Suprapubic skin (tissue), 4 donors: ENCODE results near the gene ZBTB48. TPM values are rescaled to one million over a fixed set of nuclear protein-coding genes. Genes with fewer than 3 reads are reported as not detected.

Source experiments
- DNase-seq, 2 donors: peaks; one replicate each; pipeline ENCODE4 v3.0.0-alpha.2; 2019; ENCODE audit warnings: low spot score in 2 of 2
- H3K27ac ChIP-seq: fragments of 200-600 bp; sonication (generic); one replicate; pipeline ENCODE4 v1.5.1; 2019
- H3K27me3 ChIP-seq: fragments of 200-600 bp; sonication (generic); one replicate; pipeline ENCODE4 v1.5.1; 2019
- H3K36me3 ChIP-seq: fragments of 200-600 bp; sonication (generic); one replicate; pipeline ENCODE4 v1.5.1; 2019
- H3K4me1 ChIP-seq: fragments of 200-600 bp; sonication (generic); one replicate; pipeline ENCODE4 v1.5.1; 2019
- H3K4me3 ChIP-seq: fragments of 200-600 bp; sonication (generic); one replicate; pipeline ENCODE4 v1.5.1; 2019; ENCODE audit warnings: mild to moderate bottlenecking
- H3K9me3 ChIP-seq: fragments of 200-600 bp; sonication (generic); one replicate; pipeline ENCODE4 v1.5.1; 2019
- CTCF ChIP-seq, 2 donors: fragments of 200-600 bp in 1 of 2; fragments of 450-650 bp in 1 of 2; sonication (generic) in 1 of 2; IDR thresholded peaks; one replicate each; pipeline ENCODE4 v1.5.1; 2016 to 2019; ENCODE audit warnings: antibody characterized with exemption in 2 of 2, mild to moderate bottlenecking in 1 of 2, moderate library complexity in 1 of 2
- EP300 ChIP-seq: sonication (generic); formaldehyde crosslinking; IDR thresholded peaks from one replicate; pipeline ENCODE4 v1.6.1; 2017; ENCODE audit warnings: antibody characterized with exemption
- POLR2A ChIP-seq, 2 donors: fragments of 450-650 bp; IDR thresholded peaks; one replicate each; pipeline ENCODE4 v1.6.1; 2017; ENCODE audit warnings: antibody characterized with exemption in 2 of 2, mild to moderate bottlenecking in 2 of 2, moderate library complexity in 2 of 2
- POLR2AphosphoS5 ChIP-seq, 3 donors: sonication (generic); formaldehyde crosslinking; IDR thresholded peaks; one replicate each; pipeline ENCODE4 v1.6.1; 2017; ENCODE audit warnings: antibody characterized with exemption in 3 of 3
- WGBS: methylation state at CpG from one replicate; pipeline ENCODE4 v1.1.5; 2018; 5-methylcytosine and 5-hydroxymethylcytosine counted together
- total RNA-seq, 4 donors: library from RNA; depleted of rRNA; stranded (reverse); fragments of >200 nt; gene quantifications; one replicate each; pipeline ENCODE4 v1.1.0, GENCODE V29; 2016

Gene ZBTB48
- total RNA-seq, 4 donors from 2014 or later = 17.8 to 26.7 (median 21.6) TPM

GRCh38 chr1:6560267-6560666, 19.5 kb upstream of the ZBTB48 start:
- Histone ChIP-seq H3K4me1 (peaks cover under 1% of the 10 kb centered on the region), H3K36me3 (no peaks in the 10 kb centered on the region), H3K27me3 (no peaks in the 10 kb centered on the region), H3K4me3 (no peak overlapping the region), H3K9me3 (no peaks in the 10 kb centered on the region), H3K27ac (no peak overlapping the region)
- no peak for TF ChIP-seq EP300
- TF ChIP-seq POLR2AphosphoS5 (IDR thresholded peaks at IDR 0.05) = no peak
- TF ChIP-seq POLR2A (IDR thresholded peaks at IDR 0.05) = no peak
- no peak for TF ChIP-seq CTCF (IDR thresholded peaks at IDR 0.05)
- no peak for DNase-seq
- WGBS = 60% methylated on average over 9 of the region's 9 CpGs

- 94% methylated on average over 11 of the region's 11 CpGs for WGBS
- Histone ChIP-seq H3K4me3 (no peak overlapping the region), H3K9me3 (no peaks in the 10 kb centered on the region), H3K4me1 (no peaks in the 10 kb centered on the region), H3K36me3 (no peaks in the 10 kb centered on the region), H3K27ac (no peak overlapping the region), H3K27me3 (peaks cover 2% of the 10 kb centered on the region)
- DNase-seq = no peak
- TF ChIP-seq CTCF (IDR thresholded peaks at IDR 0.05) = no peak
- no peak for TF ChIP-seq POLR2AphosphoS5 (IDR thresholded peaks at IDR 0.05)
- no peak for TF ChIP-seq EP300
- TF ChIP-seq POLR2A (IDR thresholded peaks at IDR 0.05) = no peak
Observed at GRCh38 chr1:6569033-6569432, 10.8 kb upstream of the ZBTB48 start.

DNA sequence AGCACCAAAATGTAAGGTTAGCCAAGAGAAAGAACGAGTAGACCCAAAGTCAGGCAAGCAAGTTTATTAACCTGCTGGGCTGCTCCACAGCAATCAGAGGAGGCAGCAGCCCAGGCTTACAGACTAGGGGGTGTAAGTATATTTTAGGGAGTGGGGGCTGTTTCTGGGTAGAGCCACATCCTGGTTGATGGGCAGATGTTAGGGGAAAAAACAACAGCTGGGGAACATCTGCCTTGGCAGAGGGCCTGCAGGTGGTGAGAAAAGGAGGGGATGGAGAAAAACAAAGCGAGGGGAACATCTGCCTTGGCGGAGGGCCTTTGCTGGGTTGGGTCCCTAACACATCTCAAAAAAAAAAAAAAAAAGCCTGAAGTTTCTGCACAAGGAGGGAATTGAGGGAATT, 9.7 kb upstream of the ZBTB48 start:
- no peak for DNase-seq
- H3K36me3 ChIP-seq = no peaks in the 10 kb centered on the region
- TF ChIP-seq EP300 = no peak
- no peak for TF ChIP-seq POLR2A (IDR thresholded peaks at IDR 0.05)
- TF ChIP-seq CTCF (IDR thresholded peaks at IDR 0.05) = no peak
- no peak for TF ChIP-seq POLR2AphosphoS5 (IDR thresholded peaks at IDR 0.05)
- H3K27ac ChIP-seq = no peak overlapping the region
- H3K27me3 ChIP-seq = peaks cover 2% of the 10 kb centered on the region
- no peaks in the 10 kb centered on the region for H3K4me1 ChIP-seq
- H3K4me3 ChIP-seq = no peak overlapping the region
- no peaks in the 10 kb centered on the region for H3K9me3 ChIP-seq
- WGBS = 66% methylated on average over 3 of the region's 3 CpGs

DNA sequence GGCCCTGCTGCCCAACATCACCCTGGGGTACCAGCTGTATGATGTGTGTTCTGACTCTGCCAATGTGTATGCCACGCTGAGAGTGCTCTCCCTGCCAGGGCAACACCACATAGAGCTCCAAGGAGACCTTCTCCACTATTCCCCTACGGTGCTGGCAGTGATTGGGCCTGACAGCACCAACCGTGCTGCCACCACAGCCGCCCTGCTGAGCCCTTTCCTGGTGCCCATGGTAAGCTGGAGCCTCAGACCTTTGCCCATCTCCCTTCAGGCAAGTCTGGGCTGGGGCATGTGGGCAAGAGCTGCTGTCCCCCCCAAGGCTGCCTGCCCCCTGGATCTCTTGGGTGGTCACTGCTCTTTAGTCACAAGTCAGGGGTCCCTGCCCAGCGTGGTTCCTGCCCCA, 8.8 kb upstream of the ZBTB48 start:
- H3K4me3 ChIP-seq = no peak overlapping the region
- DNase-seq = no peak
- no peaks in the 10 kb centered on the region for H3K36me3 ChIP-seq
- 73% methylated on average over 5 of the region's 5 CpGs for WGBS
- no peaks in the 10 kb centered on the region for H3K9me3 ChIP-seq
- TF ChIP-seq EP300 (no peak), POLR2AphosphoS5 (IDR thresholded peaks at IDR 0.05) (no peak), CTCF (IDR thresholded peaks at IDR 0.05) (no peak), POLR2A (IDR thresholded peaks at IDR 0.05) (no peak)
- H3K27me3 ChIP-seq = peaks cover 2% of the 10 kb centered on the region
- H3K27ac ChIP-seq = no peak overlapping the region
- no peaks in the 10 kb centered on the region for H3K4me1 ChIP-seq

DNA sequence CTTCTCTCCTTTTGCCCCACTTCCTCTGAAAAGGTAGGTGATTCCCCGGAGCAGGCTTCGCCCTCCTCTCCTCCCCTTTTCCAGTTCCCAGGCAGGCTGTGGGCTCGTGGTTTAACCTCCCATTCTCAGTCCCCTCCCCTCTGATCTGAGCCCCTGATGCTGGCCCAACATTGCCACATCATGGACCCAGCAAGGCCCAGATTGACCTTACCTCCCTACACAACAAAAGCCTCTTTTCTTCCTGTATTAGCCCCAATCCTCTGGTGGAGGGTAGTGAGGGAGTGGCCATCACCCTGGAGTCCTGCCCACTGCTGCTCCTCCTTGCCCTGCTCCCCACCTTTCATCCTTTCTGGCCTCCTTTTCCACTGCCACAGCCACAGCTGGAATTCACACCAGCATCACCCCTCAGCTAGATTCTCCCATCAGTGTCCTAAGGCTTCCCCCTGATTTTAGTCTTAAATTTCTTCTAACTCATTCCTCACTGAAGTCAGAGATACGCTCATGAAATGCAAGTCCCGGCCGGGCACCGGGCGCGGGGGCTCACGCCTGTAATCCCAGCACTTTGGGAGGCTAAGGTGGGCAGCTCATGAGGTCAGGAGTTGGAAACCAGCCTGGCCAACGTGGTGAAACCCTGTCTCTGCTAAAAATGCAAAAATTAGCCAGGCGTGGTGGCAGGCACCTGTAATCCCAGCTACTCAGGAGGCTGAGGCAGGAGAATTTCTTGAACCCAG, 7.0 kb upstream of the ZBTB48 start:
- WGBS = 72% methylated on average over 12 of the region's 12 CpGs

More for the DNA sequence above, 7.0 kb upstream of the ZBTB48 start:
- no peaks in the 10 kb centered on the region for H3K36me3 ChIP-seq
- H3K4me1 ChIP-seq = no peaks in the 10 kb centered on the region
- H3K27ac ChIP-seq = no peak overlapping the region
- H3K27me3 ChIP-seq = no peaks in the 10 kb centered on the region
- no peak for DNase-seq
- no peak overlapping the region for H3K4me3 ChIP-seq
- H3K9me3 ChIP-seq = no peaks in the 10 kb centered on the region
- TF ChIP-seq EP300 = no peak
- TF ChIP-seq POLR2A (IDR thresholded peaks at IDR 0.05) = no peak
- no peak for TF ChIP-seq POLR2AphosphoS5 (IDR thresholded peaks at IDR 0.05)
- TF ChIP-seq CTCF (IDR thresholded peaks at IDR 0.05) = no peak
